PC-9 (cell line): ENCODE results near the gene MAZ. TPM values are rescaled to one million over a fixed set of nuclear protein-coding genes. Genes with fewer than 3 reads are reported as not detected.
A peak's percentile ranks its signal among the peaks of the same experiment; 100 is the strongest.

Experiments
- BruUV-seq: library from RNA; stranded (reverse); fragments of 400-500 nt; replicated peaks from 2 replicates; lab custom pipeline; 2021; lab: Mats Ljungman, UMichigan
- CTCF ChIA-PET: fragments of 300-600 bp; sonication (Branson Sonifier 250); formaldehyde crosslinking; loops from one replicate; lab custom pipeline; 2022; ENCODE audit warnings: antibody characterized with exemption; lab: Charles Lee
- POLR2A ChIA-PET: fragments of 300-600 bp; sonication (Branson Sonifier 250); formaldehyde crosslinking; loops from one replicate; lab custom pipeline; 2022; ENCODE audit warnings: antibody characterized with exemption; ENCODE audit not compliant: unreplicated experiment; lab: Charles Lee
- DNase-seq, 2 experiments: peaks; one replicate each; pipeline versions ENCODE4 v3.0.0 to v3.0.0-alpha.2; 2015 to 2022; ENCODE audit warnings: mixed read lengths in 1 of 2
- H2AFZ ChIP-seq: fragments of 200-600 bp; sonication (generic); 2 replicates; pipeline ENCODE4 v1.8.1; 2017; ENCODE audit warnings: antibody characterized with exemption
- H3F3A ChIP-seq: fragments of 200-600 bp; sonication (generic); 2 replicates; pipeline ENCODE4 v1.8.1; 2017; ENCODE audit warnings: antibody characterized with exemption, mild to moderate bottlenecking, low read depth; ENCODE audit not compliant: insufficient read depth
- H3K27ac ChIP-seq: fragments of 200-600 bp; sonication (generic); 2 replicates; pipeline ENCODE4 v1.6.1; 2016; ENCODE audit warnings: mixed run types
- H3K27me3 ChIP-seq: fragments of 200-600 bp; sonication (generic); 2 replicates; pipeline ENCODE4 v1.6.1; 2016; ENCODE audit warnings: low read depth, mixed run types; ENCODE audit not compliant: insufficient read depth
- H3K36me3 ChIP-seq: fragments of 200-600 bp; sonication (generic); 2 replicates; pipeline ENCODE4 v1.6.1; 2016; ENCODE audit warnings: low read depth, mixed run types
- H3K4me1 ChIP-seq: fragments of 200-600 bp; sonication (generic); replicated peaks from 2 replicates; pipeline ENCODE4 v1.6.1; 2016; ENCODE audit warnings: mixed run types; ENCODE audit not compliant: insufficient read depth
- H3K4me2 ChIP-seq: fragments of 200-600 bp; sonication (generic); 2 replicates; pipeline ENCODE4 v1.6.1; 2017; ENCODE audit warnings: mixed run types
- H3K4me3 ChIP-seq: fragments of 200-600 bp; sonication (generic); 2 replicates; pipeline ENCODE4 v1.6.1; 2016; ENCODE audit warnings: mixed run types
- H3K79me2 ChIP-seq: fragments of 200-600 bp; sonication (generic); 2 replicates; pipeline ENCODE4 v1.6.1; 2017; ENCODE audit warnings: low read depth, mixed run types
- H3K9me2 ChIP-seq: fragments of 200-600 bp; sonication (generic); 2 replicates; pipeline ENCODE4 v1.8.1; 2017; ENCODE audit warnings: mild to moderate bottlenecking; ENCODE audit not compliant: insufficient read depth
- H3K9me3 ChIP-seq: fragments of 200-600 bp; sonication (generic); 2 replicates; pipeline ENCODE4 v1.8.1; 2016; ENCODE audit warnings: low read depth; ENCODE audit not compliant: insufficient read depth
- H4K20me1 ChIP-seq: fragments of 200-600 bp; sonication (generic); 2 replicates; pipeline ENCODE4 v1.8.1; 2017; ENCODE audit not compliant: insufficient read depth
- CTCF ChIP-seq: fragments of 200-600 bp; sonication (generic); conservative IDR thresholded peaks from 2 replicates; pipeline ENCODE4 v1.6.1; 2017; ENCODE audit warnings: mixed run types, antibody characterized with exemption, mild to moderate bottlenecking, moderate library complexity
- EZH2 ChIP-seq: fragments of 200-600 bp; sonication (generic); IDR thresholded peaks from 2 replicates; pipeline ENCODE4 v1.8.0; 2017; ENCODE audit warnings: antibody characterized with exemption, low read depth
- intact Hi-C: fragments of 100-400 bp; cut with micrococcal nuclease; formaldehyde crosslinking; loops from one replicate; pipeline ENCODE4 v1.10.0; 2022; ENCODE audit not compliant: unreplicated experiment
- total RNA-seq: library from RNA; stranded (reverse); gene quantifications from 2 replicates; pipeline ENCODE4 v1.2.3, GENCODE V29; 2021

MAZ gene
- total RNA-seq, 1 experiment from 2014 or later: 481 TPM

- Histone ChIP-seq H3K79me2 (peaks cover 46% of the 10 kb centered on the region), H3K4me1 (peaks cover 53% of the 10 kb centered on the region), H3F3A (peaks cover 53% of the 10 kb centered on the region; the same call in 1 of the 2 replicates), H3K36me3 (no peaks in the 10 kb centered on the region), H4K20me1 (no peaks in the 10 kb centered on the region), H3K4me3 (no peak overlapping the region; the same call in 1 of the 2 replicates), H3K27ac (peak overlapping the region; percentile 59), H3K27me3 (no peaks in the 10 kb centered on the region), H3K4me2 (peak overlapping the region; percentile 65), H2AFZ (no peak overlapping the region), H3K9me2 (no peaks in the 10 kb centered on the region), H3K9me3 (no peaks in the 10 kb centered on the region)
- peak; percentile 66 to 74 for DNase-seq
- ChIA-PET POLR2A (interaction anchor here (0.5 to 0.6 kb wide), 6 partner anchors 10 to 594 kb away, joined by 3 to 8 read pairs (median 4); partner anchors contain the start of gene PAGR1), CTCF (interaction anchor here (0.7 to 1.7 kb wide), 2 partner anchors 10 to 23 kb away, joined by 3 to 8 read pairs; partner anchors contain the start of gene PAGR1)
- BruUV-seq: no TSS peak
- TF ChIP-seq EZH2 (no peak), CTCF (no peak)
- intact Hi-C loops: no loop called here
Measured at GRCh38 chr16:29825145-29826044, 19.1 kb downstream of the MAZ start.

DNA sequence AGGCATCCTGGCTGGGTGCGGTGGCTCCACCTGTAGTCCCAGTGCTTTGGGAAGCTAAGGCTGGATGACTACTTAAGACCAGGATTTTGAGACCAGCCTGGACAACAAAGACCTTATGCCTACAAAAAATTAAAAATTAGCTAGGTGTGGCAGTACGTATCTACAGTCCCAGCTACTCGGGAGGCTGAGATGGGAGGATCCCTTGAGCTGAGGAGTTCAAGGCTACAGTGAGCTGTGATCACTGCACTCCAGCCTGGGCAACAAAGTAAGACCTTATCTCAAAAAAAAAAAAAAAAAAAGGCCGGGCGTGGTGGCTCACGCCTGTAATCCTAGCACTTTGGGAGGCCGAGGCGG, 20.0 kb downstream of the MAZ start:
- no peak for DNase-seq
- Histone ChIP-seq H3K4me3 (no peak overlapping the region), H3K4me2 (no peak overlapping the region), H3F3A (peaks cover 44% of the 10 kb centered on the region; the same call in 1 of the 2 replicates), H3K9me3 (no peaks in the 10 kb centered on the region), H3K79me2 (peaks cover 37% of the 10 kb centered on the region), H4K20me1 (no peaks in the 10 kb centered on the region), H3K9me2 (no peaks in the 10 kb centered on the region), H2AFZ (no peak overlapping the region), H3K27ac (no peak overlapping the region), H3K27me3 (no peaks in the 10 kb centered on the region), H3K36me3 (no peaks in the 10 kb centered on the region), H3K4me1 (peaks cover 48% of the 10 kb centered on the region)
- intact Hi-C loops: no loop called here
- TF ChIP-seq CTCF (no peak), EZH2 (no peak)
- BruUV-seq: no TSS peak
- CTCF ChIA-PET: interaction anchor here (1.7 kb wide), 1 partner anchor 22 kb away, joined by 8 read pairs; no protein-coding TSS in a partner anchor
- POLR2A ChIA-PET: interaction anchor here (0.6 kb wide), 1 partner anchor 595 kb away, joined by 8 read pairs; no protein-coding TSS in a partner anchor

DNA sequence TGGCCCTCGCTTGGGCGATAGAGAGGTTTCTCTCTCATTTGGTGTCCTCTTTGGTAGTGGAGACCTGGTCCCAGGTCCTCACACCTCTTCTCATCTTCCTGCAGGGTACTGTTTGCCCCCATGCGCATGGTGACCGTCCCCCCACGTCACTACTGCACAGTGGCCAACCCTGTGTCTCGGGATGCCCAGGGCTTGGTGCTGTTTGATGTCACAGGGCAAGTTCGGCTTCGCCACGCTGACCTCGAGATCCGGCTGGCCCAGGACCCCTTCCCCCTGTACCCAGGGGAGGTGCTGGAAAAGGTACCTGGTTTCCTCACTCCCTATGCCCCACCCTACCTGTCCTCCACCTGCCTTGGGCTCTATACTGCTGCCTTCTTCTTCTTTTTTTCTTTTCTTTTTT, 24.4 kb downstream of the MAZ start:
- Histone ChIP-seq H3K27me3 (no peaks in the 10 kb centered on the region), H3K9me3 (no peaks in the 10 kb centered on the region), H3K4me2 (no peak overlapping the region), H3K27ac (no peak overlapping the region), H3K4me1 (peaks cover 5% of the 10 kb centered on the region), H2AFZ (no peak overlapping the region), H4K20me1 (no peaks in the 10 kb centered on the region), H3K36me3 (peaks cover 4% of the 10 kb centered on the region; the same call in 1 of the 2 replicates), H3F3A (peaks cover 10% of the 10 kb centered on the region; the same call in 1 of the 2 replicates), H3K79me2 (peaks cover 5% of the 10 kb centered on the region; the same call in 1 of the 2 replicates), H3K9me2 (no peaks in the 10 kb centered on the region), H3K4me3 (no peak overlapping the region)
- ChIA-PET POLR2A (no interaction called here), CTCF (interaction anchor here (0.6 kb wide), 1 partner anchor 1223 kb away, joined by 7 read pairs; no protein-coding TSS in a partner anchor)
- no peak for TF ChIP-seq CTCF
- no peak for TF ChIP-seq EZH2
- intact Hi-C loops: no loop called here
- BruUV-seq: no TSS peak
- DNase-seq: no peak
